ENCODE data around the gene SPEM3.

The SPEM3 gene

GRCh38 chr17:7441266-7441665, 12.6 kb downstream of the SPEM3 start:
- no peak overlapping the region for H3K27ac ChIP-seq
- TF ChIP-seq, protein P1, sequence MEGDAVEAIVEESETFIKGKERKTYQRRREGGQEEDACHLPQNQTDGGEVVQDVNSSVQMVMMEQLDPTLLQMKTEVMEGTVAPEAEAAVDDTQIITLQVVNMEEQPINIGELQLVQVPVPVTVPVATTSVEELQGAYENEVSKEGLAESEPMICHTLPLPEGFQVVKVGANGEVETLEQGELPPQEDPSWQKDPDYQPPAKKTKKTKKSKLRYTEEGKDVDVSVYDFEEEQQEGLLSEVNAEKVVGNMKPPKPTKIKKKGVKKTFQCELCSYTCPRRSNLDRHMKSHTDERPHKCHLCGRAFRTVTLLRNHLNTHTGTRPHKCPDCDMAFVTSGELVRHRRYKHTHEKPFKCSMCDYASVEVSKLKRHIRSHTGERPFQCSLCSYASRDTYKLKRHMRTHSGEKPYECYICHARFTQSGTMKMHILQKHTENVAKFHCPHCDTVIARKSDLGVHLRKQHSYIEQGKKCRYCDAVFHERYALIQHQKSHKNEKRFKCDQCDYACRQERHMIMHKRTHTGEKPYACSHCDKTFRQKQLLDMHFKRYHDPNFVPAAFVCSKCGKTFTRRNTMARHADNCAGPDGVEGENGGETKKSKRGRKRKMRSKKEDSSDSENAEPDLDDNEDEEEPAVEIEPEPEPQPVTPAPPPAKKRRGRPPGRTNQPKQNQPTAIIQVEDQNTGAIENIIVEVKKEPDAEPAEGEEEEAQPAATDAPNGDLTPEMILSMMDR (conservative IDR thresholded peaks at IDR 0.05), result no peak

DNA sequence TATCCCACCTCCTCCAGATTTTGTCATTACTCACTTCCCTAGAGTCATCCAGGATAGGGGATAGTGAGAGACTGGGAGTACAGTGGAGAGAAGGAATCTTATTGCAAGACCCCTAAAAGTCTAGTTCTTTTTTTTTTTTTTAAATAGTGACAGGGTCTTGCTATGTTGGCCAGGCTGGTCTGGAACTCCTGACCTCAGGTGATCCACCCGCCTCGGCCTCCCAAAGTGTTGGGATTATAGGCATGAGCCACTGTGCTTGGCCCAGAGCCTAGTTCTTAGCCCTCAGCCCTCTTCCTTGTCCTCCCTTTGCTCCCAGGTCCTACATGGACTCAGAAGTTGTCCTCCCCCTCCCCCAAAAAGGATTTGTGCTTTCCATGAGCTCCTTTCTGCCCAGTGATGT, 13.5 kb downstream of the SPEM3 start:
- TF ChIP-seq, protein P1 (conservative IDR thresholded peaks at IDR 0.05), result no peak
- H3K27ac ChIP-seq, result no peak overlapping the region

- TF ChIP-seq, protein P1 (conservative IDR thresholded peaks at IDR 0.05), result no peak
Measured at GRCh38 chr17:7443499-7444485, 15.1 kb downstream of the SPEM3 start.

GRCh38 chr17:7444682-7445618, 16.3 kb downstream of the SPEM3 start, which contains the start of gene CHRNB1:
CHRNB1 (plus strand) TSS chr17:7445061; CDS start chr17:7445128, 67 bp downstream.
- H3K27ac ChIP-seq, result no peak within 1 kb of the TSS
- TF ChIP-seq, protein P1 (conservative IDR thresholded peaks at IDR 0.05), result no peak

More at GRCh38 chr17:7443499-7444485, 15.1 kb downstream of the SPEM3 start:
- H3K27ac ChIP-seq, result no peak overlapping the region

- TF ChIP-seq, protein P1 (conservative IDR thresholded peaks at IDR 0.05), result no peak
- H3K27ac ChIP-seq, result no peak overlapping the region
Measured at GRCh38 chr17:7445619-7445968, 16.9 kb downstream of the SPEM3 start.

- H3K27ac ChIP-seq, result no peak overlapping the region
- TF ChIP-seq, protein P1 (conservative IDR thresholded peaks at IDR 0.05), result no peak
Measured at GRCh38 chr17:7448461-7448860, 19.8 kb downstream of the SPEM3 start.

Data from VCaP (cell line).